Esophagus muscularis mucosa (tissue), 4 donors: ENCODE data around the gene LBHD2. TPM values are rescaled to one million over a fixed set of nuclear protein-coding genes. Genes with fewer than 3 reads are reported as not detected.

Experiments used
- DNase-seq: peaks from one replicate; pipeline ENCODE4 v3.0.0-alpha.2; 2017; ENCODE audit errors: extremely low spot score
- H3K27ac ChIP-seq, 4 donors: fragments of 200-600 bp; sonication (generic); replicated peaks in 1 of 4; 1 replicate in 3 of 4; 2 replicates in 1 of 4; pipeline ENCODE4 v1.5.1; 2016 to 2019; ENCODE audit warnings: mild to moderate bottlenecking in 1 of 4
- H3K27me3 ChIP-seq, 4 donors: fragments of 200-600 bp; sonication (generic); one replicate each; pipeline versions ENCODE4 v1.5.1 to v1.6.0; 2016 to 2019
- H3K36me3 ChIP-seq, 4 donors: fragments of 200-600 bp; sonication (generic); one replicate each; pipeline ENCODE4 v1.5.1; 2016 to 2019
- H3K4me1 ChIP-seq, 4 donors: fragments of 200-600 bp; sonication (generic); one replicate each; pipeline ENCODE4 v1.5.1; 2016 to 2019
- H3K4me3 ChIP-seq, 4 donors: fragments of 200-600 bp; sonication (generic); 1 replicate in 2 of 4; 2 replicates in 2 of 4; pipeline ENCODE4 v1.5.1; 2016 to 2019; ENCODE audit warnings: mild to moderate bottlenecking in 4 of 4, moderate library complexity in 1 of 4
- H3K9me3 ChIP-seq, 4 donors: fragments of 200-600 bp; sonication (generic); 1 replicate in 3 of 4; 2 replicates in 1 of 4; pipeline ENCODE4 v1.5.1; 2016 to 2019
- CTCF ChIP-seq, 3 experiments: fragments of 200-600 bp in 2 of 3; fragments of 450-650 bp in 1 of 3; sonication (generic) in 2 of 3; IDR thresholded peaks; one replicate each; pipeline ENCODE4 v1.5.1; 2017 to 2019; ENCODE audit warnings: antibody characterized with exemption in 3 of 3, mild to moderate bottlenecking in 2 of 3, moderate library complexity in 1 of 3
- EP300 ChIP-seq: sonication (generic); formaldehyde crosslinking; IDR thresholded peaks from one replicate; pipeline ENCODE4 v1.6.1; 2017; ENCODE audit warnings: antibody characterized with exemption
- POLR2A ChIP-seq: fragments of 450-650 bp; IDR thresholded peaks from one replicate; pipeline ENCODE4 v1.6.1; 2017; ENCODE audit warnings: antibody characterized with exemption, moderate library complexity, mild to moderate bottlenecking, low read depth
- POLR2AphosphoS5 ChIP-seq, 2 donors: sonication (generic); formaldehyde crosslinking; IDR thresholded peaks; one replicate each; pipeline ENCODE4 v1.6.1; 2017; ENCODE audit warnings: antibody characterized with exemption in 2 of 2
- WGBS: methylation state at CpG from one replicate; pipeline ENCODE4 v1.1.5; 2018; 5-methylcytosine and 5-hydroxymethylcytosine counted together
- intact Hi-C: fragments of 100-400 bp; cut with DNase I; formaldehyde crosslinking; loops from one replicate; pipeline ENCODE4 v1.15.1; 2023
- total RNA-seq, 4 donors: library from RNA; depleted of rRNA; stranded (reverse); fragments of >200 nt; gene quantifications; one replicate each; pipeline versions ENCODE4 v1.1.0 to v1.2.1, GENCODE V29; 2016

The LBHD2 gene
- total RNA-seq, 4 donors from 2014 or later = not detected

DNA sequence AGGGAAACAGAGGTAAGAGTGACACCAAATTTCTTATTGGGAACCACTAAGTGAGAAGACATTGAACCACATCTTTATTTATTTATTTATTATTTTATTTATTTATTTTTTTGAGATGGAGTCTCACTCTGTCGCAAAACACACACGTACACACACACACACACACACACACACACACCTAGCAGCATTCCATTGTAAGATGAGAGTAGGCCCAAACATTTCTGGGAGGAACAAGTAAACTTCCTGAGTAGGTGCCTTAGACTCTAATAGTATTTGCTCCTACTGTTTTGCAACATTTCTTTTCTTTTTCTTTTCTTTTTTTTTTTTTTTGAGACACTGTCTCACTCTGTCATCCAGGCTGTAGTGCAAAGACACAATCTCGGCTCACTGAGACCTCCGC, 19.6 kb upstream of the LBHD2 start:
- Histone ChIP-seq H3K4me3 (no peak overlapping the region), H3K27me3 (peaks cover 0 to 5% (median 0%) of the 10 kb centered on the region in 4 donors), H3K27ac (no peak overlapping the region), H3K9me3 (no peaks in the 10 kb centered on the region), H3K36me3 (no peaks in the 10 kb centered on the region), H3K4me1 (peaks cover 7 to 30% (median 20%) of the 10 kb centered on the region in 4 donors)
- TF ChIP-seq POLR2AphosphoS5 (IDR thresholded peaks at IDR 0.05) (no peak), CTCF (IDR thresholded peaks at IDR 0.05) (no peak), EP300 (no peak), POLR2A (no peak)
- WGBS = 90% methylated on average over 4 of the region's 4 CpGs
- intact Hi-C loops = no loop called here
- DNase-seq = no peak

DNA sequence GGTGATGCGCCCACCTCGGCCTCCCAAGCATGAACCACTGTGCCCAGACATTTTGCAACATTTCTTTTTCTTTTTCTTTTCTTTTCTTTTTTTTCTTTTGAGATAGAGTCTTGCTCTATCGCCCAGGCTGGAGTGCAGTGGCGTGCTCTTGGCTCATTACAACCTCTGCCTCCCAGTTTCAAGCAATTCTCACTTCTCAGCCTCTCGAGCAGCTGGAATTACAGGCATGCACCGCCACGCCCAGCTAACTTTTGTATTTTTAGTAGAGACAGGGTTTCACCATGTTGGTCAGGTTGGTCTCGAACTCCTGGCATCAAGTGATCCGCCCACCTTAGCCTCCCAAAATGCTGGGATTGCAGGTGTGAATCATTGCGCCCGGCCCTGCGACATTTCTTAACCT, 19.0 kb upstream of the LBHD2 start:
- Histone ChIP-seq H3K4me1 (peaks cover 1 to 25% (median 17%) of the 10 kb centered on the region in 4 donors), H3K27me3 (peaks cover 0 to 9% (median 0%) of the 10 kb centered on the region in 4 donors), H3K9me3 (no peaks in the 10 kb centered on the region), H3K4me3 (no peak overlapping the region), H3K27ac (no peak overlapping the region), H3K36me3 (no peaks in the 10 kb centered on the region)
- 92% methylated on average over 12 of the region's 12 CpGs for WGBS
- no peak for DNase-seq
- TF ChIP-seq POLR2A = no peak
- TF ChIP-seq POLR2AphosphoS5 (IDR thresholded peaks at IDR 0.05) = no peak
- TF ChIP-seq CTCF (IDR thresholded peaks at IDR 0.05) = no peak
- no peak for TF ChIP-seq EP300
- intact Hi-C loops = no loop called here

- H3K4me3 ChIP-seq = no peak overlapping the region
- H3K27me3 ChIP-seq = peaks cover 0 to 16% (median 0%) of the 10 kb centered on the region in 4 donors
- no peaks in the 10 kb centered on the region for H3K36me3 ChIP-seq
- 69% methylated on average over 7 of the region's 7 CpGs for WGBS
- no peaks in the 10 kb centered on the region for H3K9me3 ChIP-seq
- DNase-seq = no peak
- TF ChIP-seq EP300 (no peak), CTCF (IDR thresholded peaks at IDR 0.05) (no peak), POLR2A (no peak), POLR2AphosphoS5 (IDR thresholded peaks at IDR 0.05) (no peak)
- peak overlapping the region in 1 of 4 donors; percentile 40 for H3K27ac ChIP-seq
- intact Hi-C loops = no loop called here
- peaks cover 0 to 24% (median 14%) of the 10 kb centered on the region in 4 donors for H3K4me1 ChIP-seq
These were observed 18.1 kb upstream of the LBHD2 start for GRCh38 chr14:103065861-103066260.

DNA sequence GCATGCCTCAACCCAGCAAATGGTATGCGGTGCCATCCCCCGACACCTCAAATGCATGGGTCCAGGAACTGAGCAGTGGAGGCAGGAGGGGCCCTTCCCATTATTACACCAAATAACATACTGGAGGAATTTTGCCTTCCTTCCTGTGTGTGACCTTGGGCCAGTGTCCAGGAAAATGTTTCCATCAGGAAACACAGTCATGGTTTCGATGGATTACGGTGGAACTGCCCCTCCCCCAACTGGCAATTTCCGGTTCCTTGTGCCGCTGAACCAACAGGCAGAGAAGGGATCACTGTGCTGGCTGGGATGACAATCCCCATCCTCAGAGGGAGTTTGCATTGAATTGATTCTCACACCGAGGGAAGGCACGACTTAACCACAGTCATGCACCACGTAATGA, 17.6 kb upstream of the LBHD2 start:
- WGBS = 69% methylated on average over 9 of the region's 9 CpGs
- Histone ChIP-seq H3K4me3 (no peak overlapping the region), H3K27me3 (peaks cover 0 to 16% (median 0%) of the 10 kb centered on the region in 4 donors), H3K27ac (peak overlapping the region in 1 of 4 donors; percentile 40), H3K4me1 (peaks cover 2 to 29% (median 15%) of the 10 kb centered on the region in 4 donors), H3K36me3 (no peaks in the 10 kb centered on the region), H3K9me3 (no peaks in the 10 kb centered on the region)
- DNase-seq = no peak
- TF ChIP-seq EP300 = no peak
- peak; percentile 46 to 50 for TF ChIP-seq POLR2AphosphoS5 (IDR thresholded peaks at IDR 0.05)
- intact Hi-C loops = no loop called here

DNA sequence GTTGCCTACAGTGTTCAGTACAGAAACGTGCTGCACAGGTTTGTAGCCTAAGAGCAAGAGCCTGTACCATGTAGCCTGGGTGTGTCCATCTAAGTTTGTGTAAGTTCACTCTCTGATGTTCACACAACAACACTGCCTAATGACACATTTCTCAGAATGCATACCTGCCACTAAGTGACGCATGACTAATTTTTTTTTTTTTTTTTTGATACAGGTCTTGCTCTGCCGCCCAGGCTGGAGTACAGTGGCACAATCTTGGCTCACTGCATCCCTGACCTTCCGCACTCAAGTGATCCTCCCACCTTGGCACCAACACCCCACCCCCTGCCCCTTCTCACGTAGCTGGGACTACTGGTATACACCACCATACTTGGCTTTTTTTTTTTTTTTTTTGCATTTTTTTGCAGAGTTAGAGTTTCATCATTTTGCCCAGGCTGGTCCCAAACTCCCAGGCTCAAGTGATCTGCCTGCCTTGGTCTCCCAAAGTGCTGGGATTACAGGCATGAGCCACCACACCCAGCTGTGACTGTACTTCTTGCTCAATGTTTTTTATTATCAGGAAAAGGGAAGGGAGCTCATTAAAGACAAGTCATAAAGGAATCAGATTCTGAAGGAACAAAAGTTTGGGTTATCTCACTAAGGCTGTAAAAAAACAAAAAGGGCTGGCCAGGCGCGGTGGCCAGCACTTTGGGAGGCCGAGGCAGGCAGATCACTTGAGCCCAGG, 16.6 kb upstream of the LBHD2 start:
- Histone ChIP-seq H3K4me3 (no peak overlapping the region), H3K27me3 (peaks cover 0 to 16% (median 0%) of the 10 kb centered on the region in 4 donors), H3K36me3 (no peaks in the 10 kb centered on the region), H3K4me1 (peaks cover 7 to 34% (median 21%) of the 10 kb centered on the region in 4 donors), H3K27ac (peak overlapping the region in 3 of 4 donors; percentile 38 to 60 (median 60)), H3K9me3 (no peaks in the 10 kb centered on the region)
- no peak for TF ChIP-seq CTCF (IDR thresholded peaks at IDR 0.05)
- peak in 1 of 2 donors; percentile 13 for TF ChIP-seq POLR2AphosphoS5 (IDR thresholded peaks at IDR 0.05)
- intact Hi-C loops = no loop called here
- WGBS = 80% methylated on average over 8 of the region's 8 CpGs
- DNase-seq = no peak
